CD14-positive monocyte (primary cell): Measurements from ENCODE around the gene BDNF. TPM values are rescaled to one million over a fixed set of nuclear protein-coding genes. Genes with fewer than 3 reads are reported as not detected.

Experiments used
- DNase-seq, 3 donors: peaks; one replicate each; pipeline ENCODE4 v3.0.0-alpha.2; 2011 to 2022
- H2AFZ ChIP-seq: 2 replicates; pipeline ENCODE4 v1.6.0; 2012; ENCODE audit warnings: mild to moderate bottlenecking, low read depth, low read length, inconsistent platforms; ENCODE audit not compliant: insufficient read depth, poor library complexity, severe bottlenecking
- H3K27ac ChIP-seq, 2 donors: 1 replicate in 1 of 2; 2 replicates in 1 of 2; pipeline ENCODE4 v1.5.1; 2012 to 2013; ENCODE audit warnings: low read length in 2 of 2, control low read depth in 1 of 2, inconsistent platforms in 1 of 2, low read depth in 1 of 2, mild to moderate bottlenecking in 1 of 2
- H3K27me3 ChIP-seq, 2 donors: one replicate each; pipeline versions ENCODE4 v1.6.0 to v1.6.1; 2011 to 2013; ENCODE audit warnings: low read length in 2 of 2; ENCODE audit not compliant: control insufficient read depth in 2 of 2, insufficient read depth in 2 of 2
- H3K36me3 ChIP-seq, 2 donors: replicated peaks in 1 of 2; 1 replicate in 1 of 2; 2 replicates in 1 of 2; pipeline versions ENCODE4 v1.5.1 to v1.6.1; 2012 to 2013; ENCODE audit warnings: low read length in 2 of 2, control low read depth in 1 of 2, inconsistent platforms in 1 of 2, mild to moderate bottlenecking in 1 of 2; ENCODE audit not compliant: insufficient read depth in 2 of 2, control insufficient read depth in 1 of 2
- H3K4me1 ChIP-seq, 2 donors: 1 replicate in 1 of 2; 2 replicates in 1 of 2; pipeline versions ENCODE4 v1.5.1 to v1.6.1; 2012 to 2013; ENCODE audit warnings: low read length in 2 of 2, control low read depth in 1 of 2, inconsistent platforms in 1 of 2, mild to moderate bottlenecking in 1 of 2, moderate library complexity in 1 of 2; ENCODE audit not compliant: insufficient read depth in 2 of 2, control insufficient read depth in 1 of 2
- H3K4me2 ChIP-seq: replicated peaks from 2 replicates; pipeline ENCODE3; 2012; ENCODE audit warnings: low read length, moderate library complexity, mild to moderate bottlenecking; ENCODE audit not compliant: poor library complexity, severe bottlenecking; ENCODE audit errors: extremely low read depth
- H3K4me3 ChIP-seq, 3 experiments: fragments of 200-600 bp in 1 of 3; sonication (generic) in 1 of 3; replicated peaks in 1 of 3; 1 replicate in 2 of 3; 2 replicates in 1 of 3; pipeline ENCODE4 v1.5.1; 2011 to 2013; ENCODE audit warnings: low read length in 3 of 3, mild to moderate bottlenecking in 3 of 3, control low read depth in 2 of 3, low read depth in 2 of 3, inconsistent platforms in 1 of 3, moderate library complexity in 1 of 3
- H3K79me2 ChIP-seq: 2 replicates; pipeline ENCODE4 v1.6.0; 2012; ENCODE audit warnings: mild to moderate bottlenecking, control low read depth, inconsistent platforms, low read length, moderate library complexity; ENCODE audit not compliant: insufficient read depth
- H3K9ac ChIP-seq: 2 replicates; pipeline ENCODE4 v1.6.0; 2017; ENCODE audit warnings: low read length, mild to moderate bottlenecking; ENCODE audit not compliant: insufficient read depth, poor library complexity, severe bottlenecking
- H3K9me3 ChIP-seq, 2 donors: replicated peaks in 1 of 2; 1 replicate in 1 of 2; 2 replicates in 1 of 2; pipeline versions ENCODE4 v1.5.1 to v1.6.1; 2012 to 2013; ENCODE audit warnings: low read length in 2 of 2, control low read depth in 1 of 2; ENCODE audit not compliant: control insufficient read depth in 1 of 2, insufficient read depth in 1 of 2
- H4K20me1 ChIP-seq: 2 replicates; pipeline ENCODE4 v1.6.0; 2012; ENCODE audit warnings: mild to moderate bottlenecking, low read length, control low read depth, moderate library complexity; ENCODE audit not compliant: insufficient read depth
- H3K27ac Mint-ChIP-seq, 7 donors: one replicate each; pipeline ENCODE4 v1.8.0; 2020; ENCODE audit warnings: mild to moderate bottlenecking in 7 of 7, mixed read lengths in 7 of 7, moderate library complexity in 6 of 7, inconsistent platforms in 2 of 7
- H3K27me3 Mint-ChIP-seq, 3 donors: one replicate each; pipeline ENCODE4 v1.8.0; 2021 to 2022; ENCODE audit warnings: low read depth in 3 of 3, mild to moderate bottlenecking in 3 of 3, mixed read lengths in 3 of 3, moderate library complexity in 3 of 3, inconsistent platforms in 1 of 3
- H3K36me3 Mint-ChIP-seq, 2 donors: one replicate each; pipeline ENCODE4 v1.8.0; 2020; ENCODE audit warnings: mixed read lengths in 2 of 2, inconsistent platforms in 1 of 2, mild to moderate bottlenecking in 1 of 2
- H3K4me1 Mint-ChIP-seq: one replicate; pipeline ENCODE4 v1.8.0; 2020; ENCODE audit warnings: mild to moderate bottlenecking, mixed read lengths
- H3K4me3 Mint-ChIP-seq, 2 donors: one replicate each; pipeline ENCODE4 v1.8.0; 2020; ENCODE audit warnings: mild to moderate bottlenecking in 2 of 2, mixed read lengths in 2 of 2, moderate library complexity in 1 of 2
- H3K9me3 Mint-ChIP-seq, 7 donors: one replicate each; pipeline ENCODE4 v1.8.0; 2020 to 2022; ENCODE audit warnings: mixed read lengths in 7 of 7, mild to moderate bottlenecking in 6 of 7, moderate library complexity in 6 of 7, inconsistent platforms in 2 of 7
- CTCF ChIP-seq: fragments of 200-600 bp; IDR thresholded peaks from one replicate; pipeline ENCODE4 v1.8.0; 2022; ENCODE audit warnings: antibody characterized with exemption, mild to moderate bottlenecking
- WGBS: methylation state at CpG from one replicate; pipeline ENCODE4 v1.1.5; 2013; ENCODE audit warnings: missing lambda C conversion rate; ENCODE audit not compliant: insufficient coverage; 5-methylcytosine and 5-hydroxymethylcytosine counted together
- intact Hi-C, 2 donors: fragments of 100-400 bp; cut with micrococcal nuclease; formaldehyde crosslinking; loops; one replicate each; pipeline versions ENCODE4 v1.15.0 to v1.15.1; 2023
- polyA plus RNA-seq, 3 donors: library from polyadenylated mRNA; depleted of rRNA in 1 of 3; unstranded in 2 of 3; stranded (reverse) in 1 of 3; fragments of 300-500 nt in 2 of 3; fragments of >200 nt in 1 of 3; fragmentation: Illumina TruSeq in 2 of 3; gene quantifications; 1 replicate in 2 of 3; 2 replicates in 1 of 3; pipeline ENCODE4 v1.2.3, GENCODE V29; 2012 to 2021

Gene BDNF
- polyA plus RNA-seq, 3 donors: not detected

GRCh38 chr11:27658535-27659236, 41.6 kb downstream of the BDNF start:
- no peak overlapping the region for H2AFZ ChIP-seq
- no peaks in the 10 kb centered on the region for H3K27me3 ChIP-seq
- no peak overlapping the region for H3K9ac ChIP-seq
- intact Hi-C loops: no loop called here
- Mint-ChIP-seq H3K4me1 (no peaks in the 10 kb centered on the region), H3K27ac (no peak overlapping the region), H3K27me3 (peaks cover 0 to 4% (median 2%) of the 10 kb centered on the region in 3 donors), H3K36me3 (no peaks in the 10 kb centered on the region), H3K9me3 (peaks cover 2 to 20% (median 5%) of the 10 kb centered on the region in 7 donors), H3K4me3 (no peak overlapping the region)
- no peaks in the 10 kb centered on the region for H3K4me1 ChIP-seq
- H4K20me1 ChIP-seq: no peaks in the 10 kb centered on the region
- no peaks in the 10 kb centered on the region for H3K36me3 ChIP-seq
- peaks cover 0 to 14% of the 10 kb centered on the region in 2 donors for H3K9me3 ChIP-seq
- H3K27ac ChIP-seq: no peak overlapping the region
- H3K79me2 ChIP-seq: no peaks in the 10 kb centered on the region
- 100% methylated on average over 1 of the region's 2 CpGs for WGBS
- no peak for TF ChIP-seq CTCF
- no peak overlapping the region for H3K4me2 ChIP-seq
- H3K4me3 ChIP-seq: no peak overlapping the region
- DNase-seq: no peak

- intact Hi-C loops: no loop called here
- peaks cover 2 to 18% (median 5%) of the 10 kb centered on the region in 7 donors for H3K9me3 Mint-ChIP-seq
- H3K27me3 Mint-ChIP-seq: peaks cover 1 to 4% (median 2%) of the 10 kb centered on the region in 3 donors
These were observed 43.3 kb downstream of the BDNF start for GRCh38 chr11:27656806-27657483.

More at GRCh38 chr11:27656806-27657483, 43.3 kb downstream of the BDNF start:
- no peaks in the 10 kb centered on the region for H3K27me3 ChIP-seq
- Mint-ChIP-seq H3K4me1 (no peaks in the 10 kb centered on the region), H3K4me3 (no peak overlapping the region), H3K36me3 (no peaks in the 10 kb centered on the region), H3K27ac (no peak overlapping the region)
- no peak overlapping the region for H2AFZ ChIP-seq
- TF ChIP-seq CTCF: no peak
- H3K4me1 ChIP-seq: no peaks in the 10 kb centered on the region
- H3K27ac ChIP-seq: no peak overlapping the region
- H3K79me2 ChIP-seq: no peaks in the 10 kb centered on the region
- DNase-seq: no peak
- H3K4me3 ChIP-seq: no peak overlapping the region
- no peak overlapping the region for H3K4me2 ChIP-seq
- peaks cover 0 to 12% of the 10 kb centered on the region in 2 donors for H3K9me3 ChIP-seq
- 90% methylated on average over 2 of the region's 12 CpGs for WGBS
- no peak overlapping the region for H3K9ac ChIP-seq
- H3K36me3 ChIP-seq: no peaks in the 10 kb centered on the region
- no peaks in the 10 kb centered on the region for H4K20me1 ChIP-seq
